Fibroblast of villous mesenchyme (primary cell): ENCODE measurements around the gene FAM219A. TPM values are rescaled to one million over a fixed set of nuclear protein-coding genes. Genes with fewer than 3 reads are reported as not detected.

ENCODE experiments used
- DNase-seq: peaks from one replicate; pipeline ENCODE4 v3.0.0-alpha.2; 2010; ENCODE audit warnings: low read depth
- H3K4me3 ChIP-seq: 2 replicates; pipeline ENCODE4 v1.5.1; 2011; ENCODE audit warnings: low read depth, mild to moderate bottlenecking, low read length
- total RNA-seq: library from RNA; depleted of rRNA; stranded (reverse); fragments of >200 nt; gene quantifications from 2 replicates; pipeline ENCODE4 v1.2.3, GENCODE V29; 2012
- TF ChIP-seq, protein P1 (sequence below): IDR thresholded peaks from 2 replicates; pipeline ENCODE4 v1.5.1; 2012; ENCODE audit warnings: low read depth, mild to moderate bottlenecking, low read length; ENCODE audit not compliant: insufficient read depth

The FAM219A gene
- total RNA-seq, 1 donor, result 9.9 TPM

DNA sequence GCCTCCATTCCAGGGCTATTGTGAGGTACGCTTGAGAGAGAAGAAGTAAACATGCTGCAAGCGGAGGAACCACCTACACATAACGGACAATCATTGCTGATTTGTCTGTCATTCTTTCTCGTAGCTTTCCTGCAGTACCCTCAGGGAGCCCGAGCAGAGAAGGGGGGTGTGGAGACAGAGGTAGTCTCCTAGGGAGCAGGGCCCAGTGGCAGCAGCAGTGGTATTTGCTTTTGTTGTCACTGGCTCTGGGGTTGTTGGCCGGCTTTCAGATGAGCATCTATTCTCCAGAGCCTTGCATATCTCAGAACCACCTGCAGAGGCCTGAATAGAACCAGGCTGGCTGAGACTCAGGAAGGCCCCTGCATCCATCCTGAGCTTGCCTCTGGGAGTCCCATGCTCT, 44.5 kb upstream of the FAM219A start:
- TF ChIP-seq, protein P1, sequence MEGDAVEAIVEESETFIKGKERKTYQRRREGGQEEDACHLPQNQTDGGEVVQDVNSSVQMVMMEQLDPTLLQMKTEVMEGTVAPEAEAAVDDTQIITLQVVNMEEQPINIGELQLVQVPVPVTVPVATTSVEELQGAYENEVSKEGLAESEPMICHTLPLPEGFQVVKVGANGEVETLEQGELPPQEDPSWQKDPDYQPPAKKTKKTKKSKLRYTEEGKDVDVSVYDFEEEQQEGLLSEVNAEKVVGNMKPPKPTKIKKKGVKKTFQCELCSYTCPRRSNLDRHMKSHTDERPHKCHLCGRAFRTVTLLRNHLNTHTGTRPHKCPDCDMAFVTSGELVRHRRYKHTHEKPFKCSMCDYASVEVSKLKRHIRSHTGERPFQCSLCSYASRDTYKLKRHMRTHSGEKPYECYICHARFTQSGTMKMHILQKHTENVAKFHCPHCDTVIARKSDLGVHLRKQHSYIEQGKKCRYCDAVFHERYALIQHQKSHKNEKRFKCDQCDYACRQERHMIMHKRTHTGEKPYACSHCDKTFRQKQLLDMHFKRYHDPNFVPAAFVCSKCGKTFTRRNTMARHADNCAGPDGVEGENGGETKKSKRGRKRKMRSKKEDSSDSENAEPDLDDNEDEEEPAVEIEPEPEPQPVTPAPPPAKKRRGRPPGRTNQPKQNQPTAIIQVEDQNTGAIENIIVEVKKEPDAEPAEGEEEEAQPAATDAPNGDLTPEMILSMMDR, result no peak
- no peak overlapping the region for H3K4me3 ChIP-seq
- no peak for DNase-seq

DNA sequence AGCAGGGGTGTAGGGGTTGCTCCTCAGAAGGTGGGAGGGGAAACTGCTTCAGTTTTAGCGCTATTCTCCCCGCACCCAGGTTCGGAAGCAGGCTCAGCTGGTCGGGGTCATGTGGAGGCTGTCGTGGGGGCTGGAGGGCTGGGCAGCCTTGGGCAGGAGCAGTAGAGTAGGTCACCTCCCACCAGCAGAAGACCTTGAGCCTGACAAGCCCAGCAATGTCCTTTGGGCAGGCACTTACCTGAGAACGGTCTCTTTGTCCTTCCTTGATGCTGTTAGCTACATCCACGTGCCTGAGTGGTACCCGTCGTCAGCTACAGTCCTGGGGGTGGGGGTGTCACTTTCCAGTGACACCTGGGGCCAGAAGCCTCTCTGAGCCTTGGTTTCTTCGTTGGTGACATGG, 44.1 kb upstream of the FAM219A start:
- no peak for DNase-seq
- TF ChIP-seq, protein P1, result no peak
- no peak overlapping the region for H3K4me3 ChIP-seq

DNA sequence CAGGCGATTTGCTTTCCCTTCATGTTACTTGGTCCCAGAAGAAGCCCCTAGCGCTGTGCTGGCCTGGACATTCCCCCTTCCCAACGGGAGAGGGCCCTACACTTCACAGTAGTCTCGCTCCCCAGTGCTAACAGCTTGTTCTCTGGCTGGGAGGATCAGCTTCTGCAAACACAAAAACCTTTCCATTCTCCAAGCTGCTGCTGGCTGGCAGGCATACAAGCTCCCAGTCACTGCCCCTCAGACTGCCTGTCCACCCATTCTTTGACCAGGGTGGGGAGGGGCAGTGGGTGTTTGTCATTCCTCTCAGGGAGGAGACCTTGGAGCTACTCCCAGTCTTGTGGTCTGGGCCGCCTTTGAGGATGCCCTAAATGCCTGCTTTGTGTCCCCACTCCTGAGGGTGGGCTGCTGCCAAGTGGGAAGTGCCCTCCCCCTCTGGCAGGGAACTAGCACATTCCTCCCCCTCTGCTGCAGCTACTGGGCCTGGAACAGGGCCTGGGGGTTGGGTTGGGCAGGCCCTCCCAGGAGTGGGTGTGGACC, 43.6 kb upstream of the FAM219A start:
- no peak overlapping the region for H3K4me3 ChIP-seq
- TF ChIP-seq, protein P1, result peak; percentile 32
- DNase-seq, result peak; percentile 16

DNA sequence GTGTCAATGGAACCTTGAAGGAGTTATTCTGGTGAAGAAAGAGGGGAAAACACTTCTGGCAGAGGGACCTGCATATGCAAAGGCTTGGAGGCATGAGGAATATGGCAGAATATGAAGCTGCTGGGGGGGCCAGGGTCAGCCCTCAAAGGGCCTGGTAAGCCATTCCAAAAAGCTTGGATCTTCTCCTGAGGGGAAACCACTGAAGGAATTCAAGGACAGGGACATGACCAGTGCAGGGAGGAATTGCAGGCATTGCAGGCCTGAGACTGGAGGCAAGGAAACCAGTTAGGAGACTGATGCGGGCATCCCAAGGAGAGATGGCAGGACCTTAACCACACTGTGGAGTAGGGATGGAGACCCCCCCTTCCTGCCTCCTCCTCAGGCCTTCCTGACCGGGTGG, 43.0 kb upstream of the FAM219A start:
- TF ChIP-seq, protein P1, result no peak
- no peak for DNase-seq
- H3K4me3 ChIP-seq, result no peak overlapping the region

DNA sequence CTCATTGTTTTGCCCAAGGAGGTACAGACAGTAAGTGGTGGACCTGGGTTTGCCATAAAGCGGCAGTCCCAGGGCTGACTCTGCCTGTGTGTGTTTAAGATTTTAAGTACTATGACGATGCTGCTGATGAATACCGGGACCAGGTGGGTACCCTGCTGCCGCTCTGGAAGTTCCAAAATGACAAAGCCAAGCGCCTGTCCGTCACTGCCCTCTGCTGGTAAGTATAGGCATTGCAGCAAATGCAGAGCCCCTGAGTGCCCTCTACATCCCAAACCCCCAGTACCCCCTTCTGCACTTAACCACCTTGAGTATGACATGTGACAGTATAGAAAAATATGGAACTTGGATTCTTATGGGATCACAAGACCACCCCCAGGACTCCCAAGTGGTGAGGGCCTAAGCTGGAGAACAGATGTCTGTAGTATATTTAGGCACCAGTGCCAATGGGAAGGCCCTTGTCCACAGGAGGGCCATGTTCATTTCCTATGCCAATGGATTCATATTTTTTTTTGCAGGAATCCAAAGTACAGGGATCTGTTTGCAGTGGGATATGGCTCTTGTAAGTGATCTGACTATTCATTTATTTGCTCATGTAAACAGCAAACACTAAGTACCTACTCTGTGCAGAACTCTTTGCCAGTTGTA, 42.4 kb upstream of the FAM219A start:
- no peak overlapping the region for H3K4me3 ChIP-seq
- peak; percentile 31 for DNase-seq
- TF ChIP-seq, protein P1, result peak; percentile 95

DNA sequence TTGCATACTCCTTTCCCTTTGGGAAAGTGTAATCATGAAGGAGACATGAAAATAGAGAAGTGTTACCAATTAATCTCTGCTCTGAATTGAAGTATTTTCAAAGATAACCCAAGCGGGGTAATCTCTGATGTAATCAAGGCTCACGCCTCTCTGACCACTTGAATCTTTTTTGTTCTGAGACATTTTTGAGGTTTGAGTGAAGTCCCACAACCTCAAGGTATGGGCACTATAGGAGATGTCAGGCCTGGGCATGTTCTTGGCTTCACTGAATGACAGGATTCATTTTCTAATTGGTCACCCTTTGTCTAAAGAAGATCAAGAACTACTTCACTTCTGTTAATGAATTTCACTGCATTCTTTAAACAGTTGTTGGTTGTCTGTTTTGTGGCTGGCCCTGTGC, 40.7 kb upstream of the FAM219A start:
- no peak for DNase-seq
- no peak overlapping the region for H3K4me3 ChIP-seq
- TF ChIP-seq, protein P1, result no peak

DNA sequence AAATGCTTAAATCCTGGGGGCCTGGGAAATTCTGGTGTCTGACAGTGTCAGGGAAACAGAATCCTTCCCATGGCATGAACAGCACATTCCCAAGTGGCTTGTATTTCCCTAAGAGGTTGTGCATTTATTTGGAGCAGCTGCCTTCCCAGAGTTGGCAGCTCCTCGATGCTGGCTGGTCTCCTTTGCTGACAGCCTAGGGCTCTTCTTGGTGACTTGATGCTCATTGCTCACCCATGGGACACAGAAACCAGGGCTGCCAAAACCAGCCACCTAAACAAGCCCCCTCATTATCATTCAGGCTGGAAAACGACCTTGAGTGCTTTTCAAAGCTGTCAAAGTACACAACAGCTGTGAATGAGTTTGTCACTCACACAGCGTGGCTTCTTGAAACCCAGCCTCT, 40.2 kb upstream of the FAM219A start:
- no peak overlapping the region for H3K4me3 ChIP-seq
- DNase-seq, result no peak
- TF ChIP-seq, protein P1, result no peak
